Measurements from ENCODE around the gene WDR72. TPM values are rescaled to one million over a fixed set of nuclear protein-coding genes. Genes with fewer than 3 reads are reported as not detected.

Gene WDR72
- total and polyA plus RNA-seq, 4 donors: 6.1 to 55.4 (median 17.0) TPM

DNA sequence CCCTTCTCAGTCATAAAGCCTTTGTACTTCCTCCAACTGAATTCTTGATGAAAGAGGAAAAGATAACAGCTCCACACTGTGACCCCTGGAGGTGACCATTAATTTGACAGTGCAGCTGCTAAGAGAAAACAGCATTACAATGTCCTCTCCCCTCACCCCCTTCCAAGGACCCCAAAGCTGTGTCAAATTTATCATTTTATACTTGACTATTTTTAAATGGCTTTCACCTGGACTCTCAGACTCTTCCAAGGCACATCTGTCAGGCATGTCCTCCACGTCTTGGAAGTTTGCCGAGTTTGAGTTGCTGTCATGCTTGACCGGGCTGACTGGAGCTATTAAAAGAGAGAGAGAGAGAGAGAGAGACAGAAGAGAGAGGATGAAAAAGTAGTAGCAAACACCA lies 236.5 kb downstream of the WDR72 start:
- H3K4me3 ChIP-seq (ENCODE audit: low read depth in 1 of 3, low read length in 3 of 3): no peak overlapping the region
- WGBS: 79% methylated on average over 3 of the region's 3 CpGs
- no peaks in the 10 kb centered on the region for H3K4me1 ChIP-seq (ENCODE audit: control insufficient read depth in 4 of 4, insufficient read depth in 4 of 4, low read length in 3 of 4)
- no peaks in the 10 kb centered on the region for H3K9me3 ChIP-seq (ENCODE audit: control insufficient read depth in 4 of 4, low read length in 3 of 4)
- no peak overlapping the region for H3K9ac ChIP-seq (ENCODE audit: low read depth in 1 of 2, low read length in 2 of 2)
- no peak for DNase-seq (ENCODE audit: low spot score)
- H3K27ac ChIP-seq (ENCODE audit: low read depth in 1 of 2, low read length in 2 of 2): no peak overlapping the region
- TF ChIP-seq, protein P1, sequence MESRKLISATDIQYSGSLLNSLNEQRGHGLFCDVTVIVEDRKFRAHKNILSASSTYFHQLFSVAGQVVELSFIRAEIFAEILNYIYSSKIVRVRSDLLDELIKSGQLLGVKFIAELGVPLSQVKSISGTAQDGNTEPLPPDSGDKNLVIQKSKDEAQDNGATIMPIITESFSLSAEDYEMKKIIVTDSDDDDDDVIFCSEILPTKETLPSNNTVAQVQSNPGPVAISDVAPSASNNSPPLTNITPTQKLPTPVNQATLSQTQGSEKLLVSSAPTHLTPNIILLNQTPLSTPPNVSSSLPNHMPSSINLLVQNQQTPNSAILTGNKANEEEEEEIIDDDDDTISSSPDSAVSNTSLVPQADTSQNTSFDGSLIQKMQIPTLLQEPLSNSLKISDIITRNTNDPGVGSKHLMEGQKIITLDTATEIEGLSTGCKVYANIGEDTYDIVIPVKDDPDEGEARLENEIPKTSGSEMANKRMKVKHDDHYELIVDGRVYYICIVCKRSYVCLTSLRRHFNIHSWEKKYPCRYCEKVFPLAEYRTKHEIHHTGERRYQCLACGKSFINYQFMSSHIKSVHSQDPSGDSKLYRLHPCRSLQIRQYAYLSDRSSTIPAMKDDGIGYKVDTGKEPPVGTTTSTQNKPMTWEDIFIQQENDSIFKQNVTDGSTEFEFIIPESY (IDR thresholded peaks at IDR 0.05): no peak
- TF ChIP-seq, protein P2, sequence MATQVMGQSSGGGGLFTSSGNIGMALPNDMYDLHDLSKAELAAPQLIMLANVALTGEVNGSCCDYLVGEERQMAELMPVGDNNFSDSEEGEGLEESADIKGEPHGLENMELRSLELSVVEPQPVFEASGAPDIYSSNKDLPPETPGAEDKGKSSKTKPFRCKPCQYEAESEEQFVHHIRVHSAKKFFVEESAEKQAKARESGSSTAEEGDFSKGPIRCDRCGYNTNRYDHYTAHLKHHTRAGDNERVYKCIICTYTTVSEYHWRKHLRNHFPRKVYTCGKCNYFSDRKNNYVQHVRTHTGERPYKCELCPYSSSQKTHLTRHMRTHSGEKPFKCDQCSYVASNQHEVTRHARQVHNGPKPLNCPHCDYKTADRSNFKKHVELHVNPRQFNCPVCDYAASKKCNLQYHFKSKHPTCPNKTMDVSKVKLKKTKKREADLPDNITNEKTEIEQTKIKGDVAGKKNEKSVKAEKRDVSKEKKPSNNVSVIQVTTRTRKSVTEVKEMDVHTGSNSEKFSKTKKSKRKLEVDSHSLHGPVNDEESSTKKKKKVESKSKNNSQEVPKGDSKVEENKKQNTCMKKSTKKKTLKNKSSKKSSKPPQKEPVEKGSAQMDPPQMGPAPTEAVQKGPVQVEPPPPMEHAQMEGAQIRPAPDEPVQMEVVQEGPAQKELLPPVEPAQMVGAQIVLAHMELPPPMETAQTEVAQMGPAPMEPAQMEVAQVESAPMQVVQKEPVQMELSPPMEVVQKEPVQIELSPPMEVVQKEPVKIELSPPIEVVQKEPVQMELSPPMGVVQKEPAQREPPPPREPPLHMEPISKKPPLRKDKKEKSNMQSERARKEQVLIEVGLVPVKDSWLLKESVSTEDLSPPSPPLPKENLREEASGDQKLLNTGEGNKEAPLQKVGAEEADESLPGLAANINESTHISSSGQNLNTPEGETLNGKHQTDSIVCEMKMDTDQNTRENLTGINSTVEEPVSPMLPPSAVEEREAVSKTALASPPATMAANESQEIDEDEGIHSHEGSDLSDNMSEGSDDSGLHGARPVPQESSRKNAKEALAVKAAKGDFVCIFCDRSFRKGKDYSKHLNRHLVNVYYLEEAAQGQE (IDR thresholded peaks at IDR 0.05): no peak
- no peak for TF ChIP-seq RXRA (IDR thresholded peaks at IDR 0.05)
- no peak for TF ChIP-seq GABPA (IDR thresholded peaks at IDR 0.05 in 1 of 2, conservative IDR thresholded peaks at IDR 0.05 in 1 of 2)
- TF ChIP-seq RAD21 (IDR thresholded peaks at IDR 0.05): no peak
- TF ChIP-seq FOXA2 (IDR thresholded peaks at IDR 0.05): no peak
- TF ChIP-seq, protein P3, sequence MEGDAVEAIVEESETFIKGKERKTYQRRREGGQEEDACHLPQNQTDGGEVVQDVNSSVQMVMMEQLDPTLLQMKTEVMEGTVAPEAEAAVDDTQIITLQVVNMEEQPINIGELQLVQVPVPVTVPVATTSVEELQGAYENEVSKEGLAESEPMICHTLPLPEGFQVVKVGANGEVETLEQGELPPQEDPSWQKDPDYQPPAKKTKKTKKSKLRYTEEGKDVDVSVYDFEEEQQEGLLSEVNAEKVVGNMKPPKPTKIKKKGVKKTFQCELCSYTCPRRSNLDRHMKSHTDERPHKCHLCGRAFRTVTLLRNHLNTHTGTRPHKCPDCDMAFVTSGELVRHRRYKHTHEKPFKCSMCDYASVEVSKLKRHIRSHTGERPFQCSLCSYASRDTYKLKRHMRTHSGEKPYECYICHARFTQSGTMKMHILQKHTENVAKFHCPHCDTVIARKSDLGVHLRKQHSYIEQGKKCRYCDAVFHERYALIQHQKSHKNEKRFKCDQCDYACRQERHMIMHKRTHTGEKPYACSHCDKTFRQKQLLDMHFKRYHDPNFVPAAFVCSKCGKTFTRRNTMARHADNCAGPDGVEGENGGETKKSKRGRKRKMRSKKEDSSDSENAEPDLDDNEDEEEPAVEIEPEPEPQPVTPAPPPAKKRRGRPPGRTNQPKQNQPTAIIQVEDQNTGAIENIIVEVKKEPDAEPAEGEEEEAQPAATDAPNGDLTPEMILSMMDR (IDR thresholded peaks at IDR 0.05; ENCODE audit: low read depth, low read length, missing input control): no peak
- H3K36me3 ChIP-seq (ENCODE audit: control insufficient read depth in 4 of 4, insufficient read depth in 3 of 4, low read depth in 1 of 4, low read length in 3 of 4): peaks cover 0 to 14% (median 4%) of the 10 kb centered on the region in 4 donors
- H3K27me3 ChIP-seq (ENCODE audit: control insufficient read depth in 4 of 4, insufficient read depth in 4 of 4, low read length in 3 of 4): no peaks in the 10 kb centered on the region

- no peak for DNase-seq (ENCODE audit: low spot score)
Measured at GRCh38 chr15:53520996-53521395, 238.5 kb downstream of the WDR72 start.

DNA sequence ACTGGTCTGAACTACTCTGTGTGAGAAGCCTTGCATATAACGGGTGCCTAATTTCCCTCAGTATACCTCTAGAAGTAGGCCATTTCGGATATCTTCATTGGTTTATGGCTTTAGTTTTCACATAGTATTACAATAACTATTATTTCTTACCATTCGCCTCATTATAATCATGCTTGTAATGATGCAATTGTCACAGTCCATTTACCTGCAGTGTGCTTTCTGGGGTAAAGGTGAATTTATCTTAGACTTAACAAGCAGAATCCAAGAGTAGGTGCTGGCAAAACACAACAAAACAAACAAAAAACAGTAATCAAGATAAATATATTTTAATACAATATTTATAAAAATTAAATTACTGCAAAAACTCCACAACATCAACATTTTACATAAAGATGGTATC lies 246.0 kb downstream of the WDR72 start:
- peaks cover 3 to 8% (median 6%) of the 10 kb centered on the region in 4 donors for H3K4me1 ChIP-seq (ENCODE audit: control insufficient read depth in 4 of 4, insufficient read depth in 4 of 4, low read length in 3 of 4)
- no peak overlapping the region for H3K4me3 ChIP-seq (ENCODE audit: low read depth in 1 of 3, low read length in 3 of 3)

More at GRCh38 chr15:53520996-53521395, 238.5 kb downstream of the WDR72 start:
- Histone ChIP-seq H3K9ac (ENCODE audit: low read depth in 1 of 2, low read length in 2 of 2) (no peak overlapping the region), H3K4me3 (ENCODE audit: low read depth in 1 of 3, low read length in 3 of 3) (no peak overlapping the region), H3K27ac (ENCODE audit: low read depth in 1 of 2, low read length in 2 of 2) (no peak overlapping the region), H3K9me3 (ENCODE audit: control insufficient read depth in 4 of 4, low read length in 3 of 4) (no peaks in the 10 kb centered on the region), H3K27me3 (ENCODE audit: control insufficient read depth in 4 of 4, insufficient read depth in 4 of 4, low read length in 3 of 4) (no peaks in the 10 kb centered on the region), H3K4me1 (ENCODE audit: control insufficient read depth in 4 of 4, insufficient read depth in 4 of 4, low read length in 3 of 4) (no peaks in the 10 kb centered on the region), H3K36me3 (ENCODE audit: control insufficient read depth in 4 of 4, insufficient read depth in 3 of 4, low read depth in 1 of 4, low read length in 3 of 4) (peaks cover 0 to 16% (median 3%) of the 10 kb centered on the region in 4 donors)
- WGBS: 67% methylated on average over 2 of the region's 2 CpGs
- no peak for TF ChIP-seq TAF1 (conservative IDR thresholded peaks at IDR 0.05)

More for the DNA sequence above, 246.0 kb downstream of the WDR72 start:
- TF ChIP-seq HNF4G (IDR thresholded peaks at IDR 0.05) (no peak), RXRA (IDR thresholded peaks at IDR 0.05) (peak in 1 of 2 donors; percentile 53)
- TF ChIP-seq, protein P1 (IDR thresholded peaks at IDR 0.05): no peak
- no peaks in the 10 kb centered on the region for H3K27me3 ChIP-seq (ENCODE audit: control insufficient read depth in 4 of 4, insufficient read depth in 4 of 4, low read length in 3 of 4)
- 84% methylated on average over 3 of the region's 3 CpGs for WGBS
- no peaks in the 10 kb centered on the region for H3K9me3 ChIP-seq (ENCODE audit: control insufficient read depth in 4 of 4, low read length in 3 of 4)
- no peak for DNase-seq (ENCODE audit: low spot score)
- H3K36me3 ChIP-seq (ENCODE audit: control insufficient read depth in 4 of 4, insufficient read depth in 3 of 4, low read depth in 1 of 4, low read length in 3 of 4): peaks cover 0 to 5% (median 1%) of the 10 kb centered on the region in 4 donors
- H3K9ac ChIP-seq (ENCODE audit: low read depth in 1 of 2, low read length in 2 of 2): no peak overlapping the region
- H3K27ac ChIP-seq (ENCODE audit: low read depth in 1 of 2, low read length in 2 of 2): no peak overlapping the region

Measured in liver (tissue), 9 donors.